CD14-positive monocyte (primary cell): ENCODE measurements around the gene SLC29A1. TPM values are rescaled to one million over a fixed set of nuclear protein-coding genes. Genes with fewer than 3 reads are reported as not detected.

ENCODE experiments used
- DNase-seq, 3 donors: peaks; one replicate each; pipeline ENCODE4 v3.0.0-alpha.2; 2011 to 2022
- H2AFZ ChIP-seq: 2 replicates; pipeline ENCODE4 v1.6.0; 2012; ENCODE audit warnings: mild to moderate bottlenecking, low read depth, low read length, inconsistent platforms; ENCODE audit not compliant: insufficient read depth, poor library complexity, severe bottlenecking
- H3K27ac ChIP-seq, 2 donors: 1 replicate in 1 of 2; 2 replicates in 1 of 2; pipeline ENCODE4 v1.5.1; 2012 to 2013; ENCODE audit warnings: low read length in 2 of 2, control low read depth in 1 of 2, inconsistent platforms in 1 of 2, low read depth in 1 of 2, mild to moderate bottlenecking in 1 of 2
- H3K27me3 ChIP-seq, 2 donors: one replicate each; pipeline versions ENCODE4 v1.6.0 to v1.6.1; 2011 to 2013; ENCODE audit warnings: low read length in 2 of 2; ENCODE audit not compliant: control insufficient read depth in 2 of 2, insufficient read depth in 2 of 2
- H3K36me3 ChIP-seq, 2 donors: replicated peaks in 1 of 2; 1 replicate in 1 of 2; 2 replicates in 1 of 2; pipeline versions ENCODE4 v1.5.1 to v1.6.1; 2012 to 2013; ENCODE audit warnings: low read length in 2 of 2, control low read depth in 1 of 2, inconsistent platforms in 1 of 2, mild to moderate bottlenecking in 1 of 2; ENCODE audit not compliant: insufficient read depth in 2 of 2, control insufficient read depth in 1 of 2
- H3K4me1 ChIP-seq, 2 donors: 1 replicate in 1 of 2; 2 replicates in 1 of 2; pipeline versions ENCODE4 v1.5.1 to v1.6.1; 2012 to 2013; ENCODE audit warnings: low read length in 2 of 2, control low read depth in 1 of 2, inconsistent platforms in 1 of 2, mild to moderate bottlenecking in 1 of 2, moderate library complexity in 1 of 2; ENCODE audit not compliant: insufficient read depth in 2 of 2, control insufficient read depth in 1 of 2
- H3K4me2 ChIP-seq: replicated peaks from 2 replicates; pipeline ENCODE3; 2012; ENCODE audit warnings: low read length, moderate library complexity, mild to moderate bottlenecking; ENCODE audit not compliant: poor library complexity, severe bottlenecking; ENCODE audit errors: extremely low read depth
- H3K4me3 ChIP-seq, 3 experiments: fragments of 200-600 bp in 1 of 3; sonication (generic) in 1 of 3; replicated peaks in 1 of 3; 1 replicate in 2 of 3; 2 replicates in 1 of 3; pipeline ENCODE4 v1.5.1; 2011 to 2013; ENCODE audit warnings: low read length in 3 of 3, mild to moderate bottlenecking in 3 of 3, control low read depth in 2 of 3, low read depth in 2 of 3, inconsistent platforms in 1 of 3, moderate library complexity in 1 of 3
- H3K79me2 ChIP-seq: 2 replicates; pipeline ENCODE4 v1.6.0; 2012; ENCODE audit warnings: mild to moderate bottlenecking, control low read depth, inconsistent platforms, low read length, moderate library complexity; ENCODE audit not compliant: insufficient read depth
- H3K9ac ChIP-seq: 2 replicates; pipeline ENCODE4 v1.6.0; 2017; ENCODE audit warnings: low read length, mild to moderate bottlenecking; ENCODE audit not compliant: insufficient read depth, poor library complexity, severe bottlenecking
- H3K9me3 ChIP-seq, 2 donors: replicated peaks in 1 of 2; 1 replicate in 1 of 2; 2 replicates in 1 of 2; pipeline versions ENCODE4 v1.5.1 to v1.6.1; 2012 to 2013; ENCODE audit warnings: low read length in 2 of 2, control low read depth in 1 of 2; ENCODE audit not compliant: control insufficient read depth in 1 of 2, insufficient read depth in 1 of 2
- H4K20me1 ChIP-seq: 2 replicates; pipeline ENCODE4 v1.6.0; 2012; ENCODE audit warnings: mild to moderate bottlenecking, low read length, control low read depth, moderate library complexity; ENCODE audit not compliant: insufficient read depth
- H3K27ac Mint-ChIP-seq, 7 donors: one replicate each; pipeline ENCODE4 v1.8.0; 2020; ENCODE audit warnings: mild to moderate bottlenecking in 7 of 7, mixed read lengths in 7 of 7, moderate library complexity in 6 of 7, inconsistent platforms in 2 of 7
- H3K27me3 Mint-ChIP-seq, 3 donors: one replicate each; pipeline ENCODE4 v1.8.0; 2021 to 2022; ENCODE audit warnings: low read depth in 3 of 3, mild to moderate bottlenecking in 3 of 3, mixed read lengths in 3 of 3, moderate library complexity in 3 of 3, inconsistent platforms in 1 of 3
- H3K36me3 Mint-ChIP-seq, 2 donors: one replicate each; pipeline ENCODE4 v1.8.0; 2020; ENCODE audit warnings: mixed read lengths in 2 of 2, inconsistent platforms in 1 of 2, mild to moderate bottlenecking in 1 of 2
- H3K4me1 Mint-ChIP-seq: one replicate; pipeline ENCODE4 v1.8.0; 2020; ENCODE audit warnings: mild to moderate bottlenecking, mixed read lengths
- H3K4me3 Mint-ChIP-seq, 2 donors: one replicate each; pipeline ENCODE4 v1.8.0; 2020; ENCODE audit warnings: mild to moderate bottlenecking in 2 of 2, mixed read lengths in 2 of 2, moderate library complexity in 1 of 2
- H3K9me3 Mint-ChIP-seq, 7 donors: one replicate each; pipeline ENCODE4 v1.8.0; 2020 to 2022; ENCODE audit warnings: mixed read lengths in 7 of 7, mild to moderate bottlenecking in 6 of 7, moderate library complexity in 6 of 7, inconsistent platforms in 2 of 7
- WGBS: methylation state at CpG from one replicate; pipeline ENCODE4 v1.1.5; 2013; ENCODE audit warnings: missing lambda C conversion rate; ENCODE audit not compliant: insufficient coverage; 5-methylcytosine and 5-hydroxymethylcytosine counted together
- intact Hi-C, 2 donors: fragments of 100-400 bp; cut with micrococcal nuclease; formaldehyde crosslinking; loops; one replicate each; pipeline versions ENCODE4 v1.15.0 to v1.15.1; 2023
- polyA plus RNA-seq, 3 donors: library from polyadenylated mRNA; depleted of rRNA in 1 of 3; unstranded in 2 of 3; stranded (reverse) in 1 of 3; fragments of 300-500 nt in 2 of 3; fragments of >200 nt in 1 of 3; fragmentation: Illumina TruSeq in 2 of 3; gene quantifications; 1 replicate in 2 of 3; 2 replicates in 1 of 3; pipeline ENCODE4 v1.2.3, GENCODE V29; 2012 to 2021
- TF ChIP-seq, protein P1 (sequence below): fragments of 200-600 bp; IDR thresholded peaks from one replicate; pipeline ENCODE4 v1.8.0; 2022; ENCODE audit warnings: antibody characterized with exemption, mild to moderate bottlenecking

Gene SLC29A1
- polyA plus RNA-seq, 3 donors, result 14.3 to 23.2 (median 15.0) TPM

- TF ChIP-seq, protein P1, sequence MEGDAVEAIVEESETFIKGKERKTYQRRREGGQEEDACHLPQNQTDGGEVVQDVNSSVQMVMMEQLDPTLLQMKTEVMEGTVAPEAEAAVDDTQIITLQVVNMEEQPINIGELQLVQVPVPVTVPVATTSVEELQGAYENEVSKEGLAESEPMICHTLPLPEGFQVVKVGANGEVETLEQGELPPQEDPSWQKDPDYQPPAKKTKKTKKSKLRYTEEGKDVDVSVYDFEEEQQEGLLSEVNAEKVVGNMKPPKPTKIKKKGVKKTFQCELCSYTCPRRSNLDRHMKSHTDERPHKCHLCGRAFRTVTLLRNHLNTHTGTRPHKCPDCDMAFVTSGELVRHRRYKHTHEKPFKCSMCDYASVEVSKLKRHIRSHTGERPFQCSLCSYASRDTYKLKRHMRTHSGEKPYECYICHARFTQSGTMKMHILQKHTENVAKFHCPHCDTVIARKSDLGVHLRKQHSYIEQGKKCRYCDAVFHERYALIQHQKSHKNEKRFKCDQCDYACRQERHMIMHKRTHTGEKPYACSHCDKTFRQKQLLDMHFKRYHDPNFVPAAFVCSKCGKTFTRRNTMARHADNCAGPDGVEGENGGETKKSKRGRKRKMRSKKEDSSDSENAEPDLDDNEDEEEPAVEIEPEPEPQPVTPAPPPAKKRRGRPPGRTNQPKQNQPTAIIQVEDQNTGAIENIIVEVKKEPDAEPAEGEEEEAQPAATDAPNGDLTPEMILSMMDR, result no peak
- no peak overlapping the region for H3K27ac ChIP-seq
- H3K9ac ChIP-seq, result no peak overlapping the region
- H3K9me3 ChIP-seq, result no peaks in the 10 kb centered on the region
- H3K4me2 ChIP-seq, result no peak overlapping the region
- peaks cover 11 to 13% of the 10 kb centered on the region in 2 donors for H3K4me1 ChIP-seq
- no peaks in the 10 kb centered on the region for H3K36me3 ChIP-seq
- H3K4me3 ChIP-seq, result no peak overlapping the region
- no peak overlapping the region for H2AFZ ChIP-seq
- WGBS, result 97% methylated on average over 11 of the region's 13 CpGs
- DNase-seq, result no peak
- H3K4me3 Mint-ChIP-seq, result no peak overlapping the region
- no peaks in the 10 kb centered on the region for H3K27me3 ChIP-seq
- H3K27me3 Mint-ChIP-seq, result peaks cover 6 to 11% (median 6%) of the 10 kb centered on the region in 3 donors
- no peaks in the 10 kb centered on the region for H3K36me3 Mint-ChIP-seq
- H3K4me1 Mint-ChIP-seq, result peaks cover 15% of the 10 kb centered on the region
- no peaks in the 10 kb centered on the region for H4K20me1 ChIP-seq
- H3K27ac Mint-ChIP-seq, result no peak overlapping the region
- peaks cover 0 to 2% (median 0%) of the 10 kb centered on the region in 7 donors for H3K9me3 Mint-ChIP-seq
- intact Hi-C loops, result no loop called here
- no peaks in the 10 kb centered on the region for H3K79me2 ChIP-seq
Measured at GRCh38 chr6:44177691-44178423, 45.5 kb upstream of the SLC29A1 start.

DNA sequence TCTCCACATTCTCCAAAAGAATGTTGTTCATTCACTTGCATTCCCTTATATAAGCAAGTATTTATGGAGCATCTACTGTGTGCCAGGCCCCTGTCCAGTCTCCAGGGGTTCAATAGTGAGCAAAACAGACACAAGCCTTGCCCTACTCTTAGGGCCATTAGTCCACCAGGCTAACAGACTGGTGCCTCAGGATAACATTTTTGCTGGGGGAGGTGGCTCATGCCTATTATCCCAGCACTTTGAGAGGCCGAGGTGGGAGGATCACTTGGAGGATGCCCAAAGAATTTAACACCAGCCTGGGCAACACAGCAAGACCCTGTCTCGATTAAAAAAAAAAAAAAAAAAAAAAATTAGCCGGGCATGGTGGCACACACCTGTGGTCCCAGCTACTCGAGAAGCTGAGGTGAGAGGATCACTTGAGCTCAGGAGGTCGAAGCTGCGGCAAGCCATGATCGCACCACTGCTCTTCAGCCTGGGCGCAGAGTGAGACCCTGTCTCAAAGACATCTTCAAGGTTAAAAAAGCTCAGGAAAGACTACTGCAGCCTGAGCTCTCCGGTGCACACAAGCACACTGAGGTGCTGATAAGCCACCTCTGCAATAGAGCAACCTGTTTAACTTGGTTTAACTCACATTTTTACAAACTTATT is 44.8 kb upstream of the SLC29A1 start:
- Histone ChIP-seq H3K36me3 (no peaks in the 10 kb centered on the region), H3K4me3 (no peak overlapping the region), H3K79me2 (no peaks in the 10 kb centered on the region), H3K9ac (no peak overlapping the region), H3K4me1 (peaks cover 11 to 13% of the 10 kb centered on the region in 2 donors), H4K20me1 (no peaks in the 10 kb centered on the region), H3K4me2 (no peak overlapping the region), H3K27ac (no peak overlapping the region), H2AFZ (no peak overlapping the region), H3K9me3 (no peaks in the 10 kb centered on the region), H3K27me3 (no peaks in the 10 kb centered on the region)
- Mint-ChIP-seq H3K27me3 (peaks cover 6 to 9% (median 6%) of the 10 kb centered on the region in 3 donors), H3K27ac (no peak overlapping the region), H3K36me3 (no peaks in the 10 kb centered on the region), H3K9me3 (peaks cover 0 to 2% (median 0%) of the 10 kb centered on the region in 7 donors), H3K4me1 (peaks cover 14% of the 10 kb centered on the region), H3K4me3 (no peak overlapping the region)
- WGBS, result 97% methylated on average over 8 of the region's 9 CpGs
- TF ChIP-seq, protein P1, result no peak
- intact Hi-C loops, result no loop called here
- no peak for DNase-seq
